Measurements from ENCODE around the gene ENC1. TPM values are rescaled to one million over a fixed set of nuclear protein-coding genes. Genes with fewer than 3 reads are reported as not detected.

Gene ENC1
- total and polyA plus RNA-seq, 2 of the 8 experiments (the other 6 are each of a cell fraction or from before 2014, with no cell fraction given), result 5.5 to 13.2 TPM

DNA sequence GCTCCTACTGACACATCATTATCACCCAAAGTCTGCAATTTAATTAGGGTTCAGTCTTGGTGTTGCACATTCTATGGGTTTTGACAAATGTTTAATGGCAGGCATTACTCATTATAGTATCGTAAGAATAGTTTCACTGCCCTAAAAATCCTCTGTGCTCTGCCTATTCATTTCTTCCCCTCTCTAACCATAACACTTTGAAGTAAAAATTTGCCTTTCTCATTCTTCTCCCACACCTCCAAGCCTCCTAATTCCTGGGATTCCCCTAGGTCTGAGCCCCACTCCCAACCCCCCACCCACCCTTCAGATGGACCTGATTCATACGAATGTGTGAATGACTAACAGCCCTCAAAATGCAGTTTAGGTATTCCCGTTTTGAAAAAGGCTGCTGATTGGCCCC lies 18.4 kb downstream of the ENC1 start (continued):
- TF ChIP-seq CBX5 (IDR thresholded peaks at IDR 0.05; ENCODE audit: low read depth, low read length) (no peak), SP2 (IDR thresholded peaks at IDR 0.05; ENCODE audit: low read length) (no peak), NRF1 (IDR thresholded peaks at IDR 0.05; ENCODE audit: low read depth, low read length) (no peak)
